ENCODE results near the gene LRRC41.

DNA sequence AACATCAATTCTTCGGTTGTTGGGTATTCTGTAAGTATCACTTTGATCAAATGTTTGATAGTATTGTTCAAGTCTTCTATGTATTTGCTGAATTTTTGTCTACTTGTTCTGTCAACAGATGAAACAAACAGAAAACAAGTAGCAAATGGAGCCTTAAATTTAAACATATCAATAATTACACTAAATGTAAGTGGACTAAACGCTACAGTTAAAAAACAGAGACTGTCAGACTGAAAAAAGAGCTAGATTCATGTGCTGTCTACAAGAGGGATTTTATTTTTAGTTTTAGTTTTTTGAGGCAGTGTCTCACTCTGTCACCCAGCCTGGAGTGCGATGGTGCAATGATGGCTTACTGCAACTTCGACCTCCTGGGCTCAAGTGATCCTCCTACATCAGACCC lies 66.5 kb downstream of the LRRC41 start:
- TF ChIP-seq ZNF248 (tag by site-specific recombination; IDR thresholded peaks at IDR 0.05): no peak
- TF ChIP-seq, protein P1, sequence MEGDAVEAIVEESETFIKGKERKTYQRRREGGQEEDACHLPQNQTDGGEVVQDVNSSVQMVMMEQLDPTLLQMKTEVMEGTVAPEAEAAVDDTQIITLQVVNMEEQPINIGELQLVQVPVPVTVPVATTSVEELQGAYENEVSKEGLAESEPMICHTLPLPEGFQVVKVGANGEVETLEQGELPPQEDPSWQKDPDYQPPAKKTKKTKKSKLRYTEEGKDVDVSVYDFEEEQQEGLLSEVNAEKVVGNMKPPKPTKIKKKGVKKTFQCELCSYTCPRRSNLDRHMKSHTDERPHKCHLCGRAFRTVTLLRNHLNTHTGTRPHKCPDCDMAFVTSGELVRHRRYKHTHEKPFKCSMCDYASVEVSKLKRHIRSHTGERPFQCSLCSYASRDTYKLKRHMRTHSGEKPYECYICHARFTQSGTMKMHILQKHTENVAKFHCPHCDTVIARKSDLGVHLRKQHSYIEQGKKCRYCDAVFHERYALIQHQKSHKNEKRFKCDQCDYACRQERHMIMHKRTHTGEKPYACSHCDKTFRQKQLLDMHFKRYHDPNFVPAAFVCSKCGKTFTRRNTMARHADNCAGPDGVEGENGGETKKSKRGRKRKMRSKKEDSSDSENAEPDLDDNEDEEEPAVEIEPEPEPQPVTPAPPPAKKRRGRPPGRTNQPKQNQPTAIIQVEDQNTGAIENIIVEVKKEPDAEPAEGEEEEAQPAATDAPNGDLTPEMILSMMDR (tag by site-specific recombination; IDR thresholded peaks at IDR 0.05): no peak
- no peak for TF ChIP-seq ZBTB7A (tag by site-specific recombination; IDR thresholded peaks at IDR 0.05; ENCODE audit: low read depth)
- TF ChIP-seq ZNF561 (tag by site-specific recombination; IDR thresholded peaks at IDR 0.05; ENCODE audit: borderline replicate concordance): no peak
- TF ChIP-seq ZNF664 (tag by site-specific recombination; IDR thresholded peaks at IDR 0.05): no peak
- TF ChIP-seq, protein P2, sequence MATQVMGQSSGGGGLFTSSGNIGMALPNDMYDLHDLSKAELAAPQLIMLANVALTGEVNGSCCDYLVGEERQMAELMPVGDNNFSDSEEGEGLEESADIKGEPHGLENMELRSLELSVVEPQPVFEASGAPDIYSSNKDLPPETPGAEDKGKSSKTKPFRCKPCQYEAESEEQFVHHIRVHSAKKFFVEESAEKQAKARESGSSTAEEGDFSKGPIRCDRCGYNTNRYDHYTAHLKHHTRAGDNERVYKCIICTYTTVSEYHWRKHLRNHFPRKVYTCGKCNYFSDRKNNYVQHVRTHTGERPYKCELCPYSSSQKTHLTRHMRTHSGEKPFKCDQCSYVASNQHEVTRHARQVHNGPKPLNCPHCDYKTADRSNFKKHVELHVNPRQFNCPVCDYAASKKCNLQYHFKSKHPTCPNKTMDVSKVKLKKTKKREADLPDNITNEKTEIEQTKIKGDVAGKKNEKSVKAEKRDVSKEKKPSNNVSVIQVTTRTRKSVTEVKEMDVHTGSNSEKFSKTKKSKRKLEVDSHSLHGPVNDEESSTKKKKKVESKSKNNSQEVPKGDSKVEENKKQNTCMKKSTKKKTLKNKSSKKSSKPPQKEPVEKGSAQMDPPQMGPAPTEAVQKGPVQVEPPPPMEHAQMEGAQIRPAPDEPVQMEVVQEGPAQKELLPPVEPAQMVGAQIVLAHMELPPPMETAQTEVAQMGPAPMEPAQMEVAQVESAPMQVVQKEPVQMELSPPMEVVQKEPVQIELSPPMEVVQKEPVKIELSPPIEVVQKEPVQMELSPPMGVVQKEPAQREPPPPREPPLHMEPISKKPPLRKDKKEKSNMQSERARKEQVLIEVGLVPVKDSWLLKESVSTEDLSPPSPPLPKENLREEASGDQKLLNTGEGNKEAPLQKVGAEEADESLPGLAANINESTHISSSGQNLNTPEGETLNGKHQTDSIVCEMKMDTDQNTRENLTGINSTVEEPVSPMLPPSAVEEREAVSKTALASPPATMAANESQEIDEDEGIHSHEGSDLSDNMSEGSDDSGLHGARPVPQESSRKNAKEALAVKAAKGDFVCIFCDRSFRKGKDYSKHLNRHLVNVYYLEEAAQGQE (tag by site-specific recombination; IDR thresholded peaks at IDR 0.05): no peak
- no peak for TF ChIP-seq ZNF701 (tag by site-specific recombination; IDR thresholded peaks at IDR 0.05)
- TF ChIP-seq KLF10 (tag by site-specific recombination; IDR thresholded peaks at IDR 0.05): no peak
- no peak for TF ChIP-seq ZNF501 (tag by site-specific recombination; IDR thresholded peaks at IDR 0.05)
- TF ChIP-seq MEIS1 (CRISPR knock-in tag; IDR thresholded peaks at IDR 0.05; ENCODE audit: borderline replicate concordance): no peak
- no peak for TF ChIP-seq KLF1 (tag by site-specific recombination; IDR thresholded peaks at IDR 0.05)

Measured in HEK293 (cell line).